Endothelial cell of hepatic sinusoid (primary cell): ENCODE measurements around the gene PDGFRA.

Experiments used
- in situ Hi-C: cut with HindIII; loops from 2 replicates; pipeline ENCODE4 v1.10.0; 2017; ENCODE audit warnings: low sequenced_read_pairs

The PDGFRA gene

GRCh38 chr4:54315561-54316538 lies 86.8 kb downstream of the PDGFRA start:
- in situ Hi-C loops = no loop called here

DNA sequence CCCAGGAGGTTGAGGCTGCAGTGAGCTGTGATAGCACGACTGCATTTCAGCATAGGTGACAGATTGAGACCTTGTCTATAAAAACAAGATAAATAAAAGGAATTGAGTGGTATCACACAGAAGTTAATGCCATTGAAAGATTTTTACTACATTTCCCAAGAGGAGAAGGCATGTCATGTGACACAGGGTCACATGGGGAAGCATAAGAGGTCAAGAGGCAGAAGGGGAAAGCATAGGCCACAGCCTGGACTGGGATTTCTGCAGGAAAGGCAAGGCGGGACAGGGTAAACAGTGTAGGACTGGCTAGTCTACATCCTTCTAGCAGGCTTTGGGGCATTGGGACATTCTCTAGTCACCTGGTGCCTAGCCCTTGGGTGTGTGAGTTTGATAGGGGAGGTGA lies 88.6 kb downstream of the PDGFRA start:
- in situ Hi-C loops = no loop called here

- in situ Hi-C loops = no loop called here
These were observed 89.8 kb downstream of the PDGFRA start for GRCh38 chr4:54318904-54319303.

DNA sequence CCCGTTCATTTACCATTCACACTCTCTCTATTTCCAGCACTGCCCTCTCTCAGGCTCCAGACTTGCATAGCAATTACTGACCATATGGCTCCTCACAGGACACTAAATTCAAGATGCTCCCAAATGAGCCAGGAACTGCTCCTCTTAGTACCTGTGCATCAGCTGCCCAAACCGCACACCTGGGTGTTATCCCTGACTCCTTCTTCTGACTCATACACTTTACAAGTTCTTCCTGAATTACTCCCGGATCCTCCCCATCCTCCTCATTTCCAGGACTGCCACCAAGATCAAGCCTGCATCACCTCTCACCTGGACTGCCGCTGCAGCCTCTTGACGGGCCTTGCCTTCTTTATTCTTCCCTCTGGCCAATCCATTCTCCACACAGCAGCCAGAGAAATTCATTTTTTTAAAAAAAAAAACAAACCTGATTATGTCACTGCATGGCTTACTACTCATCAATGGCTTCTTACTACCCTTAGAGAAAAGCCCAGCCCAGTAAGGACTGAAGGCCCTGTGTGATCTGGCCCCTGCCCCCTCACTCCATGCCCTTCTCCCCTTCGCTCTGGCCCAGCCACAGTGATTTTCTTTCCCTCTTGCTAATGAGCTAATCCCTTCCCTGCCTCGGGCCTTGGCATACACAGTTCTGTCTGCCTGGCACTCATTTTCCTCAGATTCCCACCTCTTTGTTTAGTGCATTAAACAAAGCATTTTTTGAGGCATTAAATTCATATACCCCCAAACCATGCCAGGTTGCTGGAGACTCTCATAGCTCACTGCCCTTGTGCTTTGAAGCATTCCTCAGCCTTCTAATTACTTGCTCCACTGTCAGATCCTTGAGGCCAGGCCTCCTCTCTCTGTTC lies 92.0 kb downstream of the PDGFRA start:
- in situ Hi-C loops = no loop called here

- in situ Hi-C loops = no loop called here
These were observed 93.8 kb downstream of the PDGFRA start for GRCh38 chr4:54322818-54323417.

GRCh38 chr4:54330896-54331295 lies 101.8 kb downstream of the PDGFRA start:
- in situ Hi-C loops = loop anchor here (25.0 kb wide), 1 partner anchor 631 kb away; no protein-coding TSS in a partner anchor

DNA sequence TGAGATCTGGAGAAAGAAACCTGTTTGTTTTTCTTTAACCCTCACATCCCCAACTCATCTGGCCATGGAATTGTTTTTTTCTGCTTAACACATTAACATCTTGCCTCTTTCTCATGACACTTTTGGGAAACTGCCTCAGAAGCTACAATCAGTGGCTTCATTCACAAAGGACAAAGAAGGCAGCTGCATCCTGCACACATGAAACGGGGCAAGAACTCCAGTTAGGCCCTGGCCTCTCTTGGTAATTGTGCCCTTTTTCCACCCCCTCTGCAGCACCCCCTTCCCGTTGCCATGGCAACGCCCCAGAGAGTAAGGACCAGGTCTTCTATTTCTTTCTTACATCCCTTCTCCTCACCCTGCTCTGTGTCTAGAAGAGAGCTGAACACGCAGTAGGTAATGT lies 103.4 kb downstream of the PDGFRA start:
- in situ Hi-C loops = loop anchor here (25.0 kb wide), 1 partner anchor 630 kb away; no protein-coding TSS in a partner anchor

DNA sequence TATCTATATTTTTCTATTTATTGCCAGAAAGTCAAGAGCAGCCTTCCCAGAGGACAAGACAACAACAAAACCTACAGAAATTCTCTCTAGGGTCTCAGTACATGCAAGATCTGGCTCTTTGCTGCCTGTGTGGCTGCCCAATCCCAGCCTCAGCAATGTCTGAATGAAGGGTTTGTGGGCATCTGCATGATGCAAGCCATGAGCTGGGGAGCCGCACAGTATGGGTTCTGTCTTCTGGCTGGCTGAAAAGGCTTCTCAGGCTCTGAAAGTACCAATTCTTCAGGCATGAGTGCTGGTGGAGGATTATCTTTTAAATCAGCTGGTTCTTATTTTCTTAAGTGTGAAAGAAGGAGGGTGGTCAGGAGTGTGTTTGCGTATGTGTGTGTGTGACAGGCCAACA lies 104.6 kb downstream of the PDGFRA start:
- in situ Hi-C loops = loop anchor here (25.0 kb wide), 1 partner anchor 629 kb away; no protein-coding TSS in a partner anchor

DNA sequence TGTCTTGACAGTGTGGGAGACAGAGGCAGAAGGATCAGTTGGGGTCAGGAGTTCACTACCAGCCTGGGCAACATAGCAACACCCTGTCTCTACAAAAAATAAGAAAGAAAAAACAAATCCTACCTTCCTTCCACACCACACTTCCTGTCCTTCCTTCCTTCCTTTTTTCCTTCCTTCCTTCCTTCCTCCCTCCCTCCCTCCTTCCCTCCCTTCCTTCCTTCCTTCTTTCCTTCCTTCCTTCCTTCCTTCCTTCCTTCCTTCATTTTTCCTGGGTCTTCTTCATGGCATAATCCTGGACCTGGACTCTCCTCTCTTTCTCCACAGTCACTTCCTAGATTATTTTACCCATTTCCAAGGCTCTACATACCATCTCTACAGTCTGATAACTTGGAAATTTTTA lies 105.7 kb downstream of the PDGFRA start:
- in situ Hi-C loops = loop anchor here (5.0 to 25.0 kb wide), 2 partner anchors 88 to 628 kb away; no protein-coding TSS in a partner anchor

GRCh38 chr4:54337009-54337408 lies 107.9 kb downstream of the PDGFRA start:
- in situ Hi-C loops = loop anchor here (5.0 to 25.0 kb wide), 2 partner anchors 85 to 625 kb away; no protein-coding TSS in a partner anchor

DNA sequence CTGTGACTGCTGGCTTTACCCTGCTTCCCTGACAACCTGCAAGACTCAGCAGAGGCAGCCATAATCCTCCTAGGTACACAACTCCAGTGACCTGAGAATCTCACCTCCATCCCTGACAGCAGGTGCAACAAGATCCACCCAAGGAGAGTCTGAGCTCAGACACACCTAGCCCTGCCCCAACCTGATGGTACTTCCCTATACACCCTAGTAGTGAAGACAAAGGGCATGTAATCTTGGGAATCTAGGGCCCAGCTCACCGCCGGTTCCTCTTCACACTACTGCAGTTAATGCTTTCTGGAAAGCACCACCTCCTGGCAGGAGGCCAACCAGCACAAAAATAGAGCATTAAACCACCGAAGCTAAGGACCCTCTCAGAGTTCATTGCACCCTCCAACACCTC lies 113.0 kb downstream of the PDGFRA start:
- in situ Hi-C loops = loop anchor here (25.0 kb wide), 1 partner anchor 620 kb away; no protein-coding TSS in a partner anchor
